Stimulated activated CD8-positive, alpha-beta memory T cell treated with anti-CD3 and anti-CD28 coated beads, Interleukin-15, amount 100 ng/mL, for 48 hours (primary cell): ENCODE measurements around the gene TTC7B.

Experiments used
- DNase-seq, 2 donors: peaks; one replicate each; pipeline ENCODE4 v3.0.0-alpha.2; 2020; ENCODE audit warnings: low read depth in 2 of 2

TTC7B gene

GRCh38 chr14:90599748-90600507 lies 216.3 kb downstream of the TTC7B start:
- no peak for DNase-seq

- no peak for DNase-seq
These were observed 216.9 kb downstream of the TTC7B start for GRCh38 chr14:90599339-90599738.

DNA sequence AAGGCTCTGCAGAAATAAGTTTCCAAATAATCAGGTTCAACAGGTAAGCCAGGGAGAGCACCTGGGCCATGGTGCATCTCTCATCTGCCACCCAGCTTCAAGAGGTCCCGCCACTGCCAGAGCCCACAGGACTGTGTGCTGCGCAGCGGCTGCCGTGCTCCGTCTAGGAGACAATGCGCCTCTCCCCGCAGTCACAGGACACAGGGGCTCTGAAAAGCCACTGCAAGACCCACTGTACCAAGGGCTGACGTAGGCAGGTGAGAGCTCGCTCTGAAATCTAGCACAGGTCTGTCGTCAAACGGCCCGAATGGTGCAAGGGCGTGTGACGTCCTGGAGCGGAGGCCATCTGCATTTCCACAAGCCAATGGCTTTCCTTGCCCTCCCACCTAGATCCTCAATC lies 218.3 kb downstream of the TTC7B start:
- DNase-seq: no peak

DNA sequence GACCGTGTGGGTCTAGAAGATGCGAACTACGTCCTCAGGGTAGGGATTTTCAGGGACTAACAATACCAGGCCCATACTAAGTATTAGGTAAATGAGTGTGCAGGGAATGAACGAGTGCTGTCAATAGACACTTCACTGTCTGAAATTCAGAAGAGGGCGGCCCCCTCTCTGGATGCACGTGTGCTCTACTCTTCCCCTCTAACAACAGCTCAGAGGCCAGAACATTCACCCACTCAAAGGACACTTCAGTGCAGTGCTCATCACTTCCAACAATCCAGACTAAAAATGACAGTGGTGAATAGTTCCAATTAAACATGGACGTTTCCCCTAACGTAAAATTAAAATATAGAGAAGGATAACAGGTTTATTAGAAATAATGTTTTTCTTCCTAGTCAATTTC lies 219.5 kb downstream of the TTC7B start:
- DNase-seq: no peak

- no peak for DNase-seq
These were observed 222.8 kb downstream of the TTC7B start for GRCh38 chr14:90593254-90594040.

DNA sequence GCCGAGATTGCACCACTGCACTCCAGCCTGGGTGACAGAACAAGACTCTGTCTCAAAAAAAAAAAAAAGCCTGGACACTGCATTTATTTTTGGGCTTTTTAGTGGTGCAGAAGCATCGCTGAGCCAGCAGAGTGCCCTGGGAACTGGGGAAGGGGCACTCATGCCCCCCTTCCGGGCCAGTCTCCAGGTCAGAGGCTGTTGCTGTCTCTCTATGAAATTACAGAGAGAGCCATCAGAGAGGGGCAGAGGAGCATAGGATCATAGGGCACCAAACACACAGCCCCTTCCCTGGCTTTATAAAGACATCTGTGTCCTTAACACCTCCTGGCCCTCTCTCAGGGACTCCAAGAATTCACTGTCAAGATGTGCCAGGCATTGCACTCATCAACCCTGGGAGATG lies 223.6 kb downstream of the TTC7B start:
- DNase-seq: no peak

- no peak for DNase-seq
These were observed 228.3 kb downstream of the TTC7B start for GRCh38 chr14:90587918-90588317.

DNA sequence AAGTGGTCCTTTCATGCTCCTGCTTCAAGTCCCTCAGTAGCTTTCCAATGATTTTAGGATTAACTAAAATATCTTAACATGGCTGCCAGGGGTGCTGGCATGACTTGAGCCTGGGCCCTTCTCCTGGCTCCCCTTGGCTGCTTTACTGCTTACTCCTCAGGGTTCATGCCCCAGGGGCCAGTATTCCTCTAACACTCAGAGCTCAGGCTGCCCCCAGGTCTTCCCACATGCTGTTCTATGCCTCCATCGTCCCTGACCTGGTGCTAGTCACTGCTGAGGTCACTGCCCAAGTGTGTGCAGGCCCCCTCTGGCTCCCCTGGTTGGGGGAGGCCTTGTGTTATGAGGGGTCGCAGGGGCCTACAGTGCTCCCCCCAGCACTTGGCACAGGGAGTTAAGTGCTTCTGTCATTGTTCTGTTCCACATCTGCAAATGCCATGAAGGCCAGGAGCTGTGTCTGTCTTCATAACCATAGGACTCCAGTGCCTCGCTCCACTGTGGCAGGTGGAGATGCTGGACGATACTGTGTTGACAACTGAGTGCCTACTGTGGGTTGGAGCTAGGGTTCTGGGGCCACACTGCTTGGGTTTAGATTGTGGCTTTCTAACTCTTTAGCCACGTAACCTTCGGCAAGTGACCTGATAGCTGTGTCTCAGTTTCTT lies 228.8 kb downstream of the TTC7B start:
- DNase-seq: no peak

DNA sequence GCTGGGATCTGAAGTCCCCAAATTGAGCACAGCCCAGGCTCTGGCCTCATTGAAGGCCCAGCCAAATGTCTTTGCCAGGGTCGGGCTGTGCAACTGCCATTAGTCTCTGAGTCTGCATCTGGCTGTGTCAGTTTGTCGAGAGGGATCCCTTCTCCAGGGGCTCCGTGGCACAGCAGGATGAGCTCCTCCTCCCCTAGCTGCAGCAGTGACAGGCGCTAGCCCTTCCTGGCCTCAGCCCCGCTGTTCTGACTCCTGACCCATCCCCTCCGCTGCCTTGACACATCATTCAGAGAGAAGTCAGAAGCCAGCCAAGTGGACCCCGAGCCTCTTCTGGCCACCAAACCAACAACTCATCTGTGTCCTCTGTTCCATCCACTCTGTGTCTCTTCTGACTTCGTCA lies 231.1 kb downstream of the TTC7B start:
- no peak for DNase-seq

GRCh38 chr14:90583916-90584605 lies 232.2 kb downstream of the TTC7B start:
- no peak for DNase-seq

- no peak for DNase-seq
These were observed 232.8 kb downstream of the TTC7B start for GRCh38 chr14:90583427-90583826.

GRCh38 chr14:90582166-90582565 lies 234.1 kb downstream of the TTC7B start:
- no peak for DNase-seq

DNA sequence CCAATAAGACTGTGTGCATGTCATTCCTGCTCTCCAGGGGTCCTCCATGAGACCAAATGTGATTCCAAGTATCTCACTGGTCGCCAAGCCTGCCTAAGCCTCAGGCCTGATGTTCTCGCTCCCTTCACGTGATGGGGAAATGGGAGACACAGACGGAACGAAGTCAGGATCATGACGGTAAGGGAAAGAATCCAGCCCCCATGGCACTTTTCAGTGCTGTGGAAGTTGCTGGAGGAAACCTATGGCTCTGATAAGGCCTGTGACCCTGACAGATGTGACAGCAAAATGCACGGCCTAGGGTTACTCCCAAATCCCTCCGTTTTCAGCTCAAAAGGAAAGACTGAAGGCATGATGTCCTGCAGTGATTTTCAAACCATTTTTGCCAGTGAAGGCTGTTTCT lies 234.5 kb downstream of the TTC7B start:
- DNase-seq: no peak

DNA sequence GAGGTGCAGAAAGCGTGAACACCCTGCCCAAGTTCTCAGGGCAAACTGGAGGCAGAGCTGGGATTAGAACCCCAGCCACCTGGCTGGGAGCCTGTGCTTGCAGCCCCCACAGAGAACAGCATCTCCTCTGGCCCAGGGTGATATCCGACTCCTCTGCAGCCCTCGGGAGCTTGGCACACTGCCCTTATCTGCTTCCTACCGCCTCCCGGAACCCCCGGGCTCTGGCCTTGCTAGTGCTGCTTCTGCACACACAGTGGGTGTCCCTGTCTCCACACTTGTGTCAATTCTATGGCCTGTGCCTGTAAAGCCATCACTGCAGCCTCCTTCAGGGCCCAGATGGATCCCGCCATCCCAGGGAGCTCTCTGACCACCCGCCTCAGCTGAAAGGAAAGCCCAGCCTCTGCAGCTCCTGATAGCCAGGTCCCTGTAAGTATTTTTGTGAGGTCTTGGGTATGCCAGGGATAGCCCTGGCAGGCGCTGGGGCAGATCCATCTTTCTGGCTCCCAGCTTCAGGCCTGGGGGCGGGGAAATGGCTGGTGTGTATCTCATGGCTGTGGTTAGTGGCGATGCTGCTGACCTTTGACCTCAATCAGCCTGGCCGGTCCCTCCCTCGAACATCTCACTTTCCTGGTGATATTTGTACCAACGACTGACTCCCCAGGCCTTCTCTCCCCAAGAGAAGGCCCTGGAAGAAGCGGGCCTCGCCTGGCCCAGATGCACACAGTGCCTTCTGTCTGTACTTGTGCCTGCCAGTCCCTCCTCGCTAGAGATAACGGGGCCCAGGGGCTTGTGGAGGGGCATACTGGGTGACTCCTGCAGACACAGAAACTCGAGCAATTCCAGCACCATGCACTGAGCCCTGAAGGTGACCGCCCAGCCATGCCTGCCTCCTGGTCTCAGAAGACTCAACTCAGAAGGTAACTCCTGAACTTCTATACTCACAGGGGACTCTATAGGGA lies 235.6 kb downstream of the TTC7B start:
- no peak for DNase-seq

- DNase-seq: no peak
These were observed 236.4 kb downstream of the TTC7B start for GRCh38 chr14:90579816-90580215.

- DNase-seq: no peak
These were observed 237.1 kb downstream of the TTC7B start for GRCh38 chr14:90579088-90579487.

- no peak for DNase-seq
These were observed 237.8 kb downstream of the TTC7B start for GRCh38 chr14:90578283-90578985.

- DNase-seq: no peak
These were observed 238.5 kb downstream of the TTC7B start for GRCh38 chr14:90577661-90578282.

- no peak for DNase-seq
These were observed 239.1 kb downstream of the TTC7B start for GRCh38 chr14:90576981-90577660.
